ENCODE data around the gene SND1.

GRCh38 chr7:128010391-128011127 lies 358.6 kb downstream of the SND1 start:
- no peak for TF ChIP-seq POLR2A (IDR thresholded peaks at IDR 0.05; ENCODE audit: low read depth, low read length)
- TF ChIP-seq POLR2AphosphoS5 (IDR thresholded peaks at IDR 0.05; ENCODE audit: low read depth, low read length): no peak

Data from GM12892 (cell line).